Stimulated activated CD8-positive, alpha-beta memory T cell treated with anti-CD3 and anti-CD28 coated beads, Interleukin-7, amount 100 ng/mL, for 48 hours (primary cell): ENCODE results near the gene INAFM2.

Experiments used
- DNase-seq, 2 donors: peaks; one replicate each; pipeline ENCODE4 v3.0.0-alpha.2; 2020; ENCODE audit warnings: low read depth in 1 of 2; ENCODE audit errors: extremely low read depth in 1 of 2

INAFM2 gene

DNA sequence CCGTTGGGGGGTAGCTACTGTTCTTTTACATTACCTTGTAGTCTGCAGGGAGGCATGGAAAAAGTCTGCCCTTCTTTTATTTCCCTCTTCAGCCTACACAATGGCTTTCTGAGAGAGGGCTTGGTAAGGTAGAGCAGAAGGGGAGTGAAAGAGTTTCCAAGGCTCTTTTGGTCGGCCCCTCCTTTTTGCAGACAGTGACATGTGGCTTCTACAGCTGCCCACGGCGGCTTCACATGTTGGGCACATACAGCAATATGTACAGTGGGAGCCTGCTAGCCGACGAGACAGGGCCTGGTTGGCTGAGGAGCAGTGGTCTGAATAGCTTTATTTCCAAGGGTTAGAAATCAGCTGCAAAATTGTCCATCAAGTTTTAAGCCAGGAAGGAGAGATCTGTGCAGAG, 4.0 kb downstream of the INAFM2 start:
- no peak for DNase-seq

DNA sequence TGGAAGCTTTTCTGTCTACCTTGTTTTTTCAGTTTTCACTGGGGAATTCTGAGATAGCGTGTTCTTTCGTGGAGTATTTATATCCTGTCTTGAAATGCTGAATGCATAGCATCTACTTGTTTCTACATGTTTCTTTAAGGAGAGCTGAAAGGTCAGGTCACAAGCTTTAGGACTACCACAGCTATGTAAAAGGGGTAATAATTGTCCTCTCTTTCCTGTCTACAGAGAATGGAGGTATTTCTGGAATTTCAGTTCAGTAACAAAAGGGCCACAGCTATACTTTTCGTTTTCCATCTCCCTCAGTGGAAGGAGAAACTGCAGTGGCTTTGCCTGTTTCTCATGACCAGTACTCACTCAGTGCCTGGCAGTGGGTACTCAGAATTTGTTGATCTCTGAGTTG, 4.7 kb downstream of the INAFM2 start:
- no peak for DNase-seq

DNA sequence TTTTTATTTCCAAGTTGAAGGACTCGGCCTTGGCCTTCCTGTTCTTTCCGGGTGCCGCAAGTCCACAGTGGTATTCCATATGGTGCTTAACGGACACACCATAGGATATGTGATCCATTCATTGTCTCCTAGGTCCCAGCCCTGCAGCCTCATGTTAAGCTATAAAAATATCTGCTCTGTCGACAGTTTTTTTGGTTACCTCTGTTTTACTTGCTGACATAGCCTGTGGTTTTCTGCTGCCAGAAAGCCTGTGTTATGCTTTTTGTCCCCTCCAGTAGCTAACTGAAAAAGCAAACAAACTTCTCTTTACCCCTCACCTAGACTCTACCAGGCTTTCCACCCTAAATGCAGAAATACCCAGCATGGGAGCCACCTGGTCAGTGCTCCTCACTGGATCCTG, 5.3 kb downstream of the INAFM2 start:
- no peak for DNase-seq

DNA sequence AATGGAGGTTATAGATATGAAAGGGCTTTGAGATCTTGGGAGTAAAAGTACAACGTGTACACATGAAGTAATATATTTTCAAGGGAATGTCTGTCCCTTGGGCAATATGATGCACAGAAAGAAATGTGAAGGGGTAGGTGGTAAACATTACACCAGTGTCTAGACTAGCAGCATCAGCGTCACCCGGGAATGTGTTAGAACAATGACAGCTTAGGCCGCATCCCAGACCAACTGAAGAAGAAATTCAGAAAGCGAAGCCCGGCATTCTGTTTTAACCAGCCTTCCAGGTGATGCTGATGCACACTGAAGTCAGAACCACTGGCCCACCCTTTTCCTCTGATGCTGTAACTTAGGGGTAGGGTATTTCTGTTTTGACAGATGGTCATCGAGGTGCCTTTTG, 6.3 kb downstream of the INAFM2 start:
- DNase-seq, result no peak

DNA sequence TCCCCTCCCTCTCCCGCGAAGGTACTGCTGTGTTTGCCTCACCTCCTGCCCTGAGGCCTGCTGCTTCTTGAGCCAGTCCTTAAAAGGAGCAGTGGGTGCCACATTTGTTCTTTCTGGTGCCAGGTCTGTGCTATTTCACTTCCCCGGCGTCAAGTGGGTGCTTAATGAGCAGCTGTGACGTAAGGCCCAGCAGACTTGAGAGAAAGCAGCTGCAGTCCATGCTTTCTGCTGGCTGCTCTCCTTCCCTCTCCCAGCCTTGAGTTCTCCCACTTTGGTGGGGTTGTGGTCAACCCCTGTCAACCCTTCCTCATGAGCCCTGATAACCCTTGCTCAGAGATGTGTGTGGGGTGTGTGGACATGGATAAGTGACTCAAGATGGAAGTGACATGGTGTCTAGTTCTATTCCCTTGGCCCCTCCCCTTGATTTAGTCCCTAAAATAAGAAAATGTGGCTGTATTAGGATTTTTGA, 6.9 kb downstream of the INAFM2 start:
- no peak for DNase-seq

DNA sequence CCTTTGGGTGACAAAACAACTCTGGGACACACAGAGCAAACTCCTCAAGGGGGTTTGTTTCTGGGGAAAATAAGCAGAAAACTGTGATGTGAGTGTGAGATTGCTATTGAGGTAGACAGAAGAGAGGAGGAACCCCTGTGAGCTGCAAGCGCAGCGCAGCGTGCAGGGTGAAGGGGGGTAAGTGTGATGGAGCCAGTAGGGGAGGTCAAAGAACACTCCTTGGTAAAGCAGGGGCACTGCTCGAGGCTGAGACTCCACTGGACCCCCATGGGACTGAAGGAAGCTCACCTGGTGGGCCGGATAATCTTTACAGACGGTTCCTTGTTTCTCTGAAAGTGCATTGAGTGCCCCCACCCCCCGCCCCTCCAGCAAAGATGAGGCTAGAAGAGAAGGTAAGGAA, 7.5 kb downstream of the INAFM2 start:
- no peak for DNase-seq

DNA sequence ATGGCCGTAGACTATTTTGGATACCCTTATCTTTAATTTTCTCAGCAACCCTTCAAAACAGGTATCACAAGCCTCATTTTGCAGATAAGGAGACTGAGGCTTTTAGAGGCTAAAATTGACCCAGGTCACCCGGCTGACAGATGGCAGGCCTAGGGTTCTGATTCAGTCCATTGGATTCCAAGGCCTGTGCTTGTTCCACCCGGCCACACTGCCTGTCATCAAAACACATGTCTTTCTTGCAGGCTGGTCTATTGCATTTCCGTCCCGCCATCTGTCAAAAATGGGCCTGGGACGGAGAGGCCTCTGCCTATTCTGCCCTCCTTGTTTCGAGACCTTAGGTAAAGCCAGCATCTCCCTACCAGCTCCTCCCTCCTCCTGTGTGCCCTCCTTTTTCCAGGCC, 8.1 kb downstream of the INAFM2 start:
- DNase-seq, result no peak

DNA sequence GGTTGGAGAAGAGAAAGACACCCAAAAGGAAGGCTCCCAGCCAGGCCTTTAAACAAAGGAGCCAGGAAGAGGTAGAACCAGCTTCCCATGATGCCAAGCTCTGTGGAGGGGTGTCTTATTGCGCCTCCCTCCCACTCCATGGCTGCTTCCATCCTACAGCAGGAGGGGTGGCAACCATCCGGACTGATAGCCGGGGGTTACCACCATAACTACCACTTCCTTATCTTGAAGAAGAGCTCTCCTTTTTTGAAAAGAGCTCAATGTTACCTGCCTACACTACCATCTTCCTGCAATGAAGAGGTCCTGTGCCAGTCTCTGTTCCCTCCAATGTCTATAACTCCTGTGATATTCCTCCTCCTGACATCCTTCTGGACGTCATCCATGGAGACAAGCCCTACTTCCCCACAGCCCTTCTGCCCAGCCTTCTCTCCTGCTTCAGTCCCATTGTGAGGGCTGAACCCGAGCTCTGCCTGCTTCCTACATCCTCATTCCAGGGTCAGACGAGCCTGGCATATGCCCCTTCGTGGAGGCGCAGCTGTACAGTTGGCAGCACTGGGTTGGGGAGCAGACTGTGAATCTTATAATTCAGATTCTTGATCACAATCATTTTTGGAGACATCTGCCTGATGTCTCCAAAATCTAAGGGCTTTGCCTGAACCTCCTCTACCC, 8.8 kb downstream of the INAFM2 start:
- DNase-seq, result no peak

DNA sequence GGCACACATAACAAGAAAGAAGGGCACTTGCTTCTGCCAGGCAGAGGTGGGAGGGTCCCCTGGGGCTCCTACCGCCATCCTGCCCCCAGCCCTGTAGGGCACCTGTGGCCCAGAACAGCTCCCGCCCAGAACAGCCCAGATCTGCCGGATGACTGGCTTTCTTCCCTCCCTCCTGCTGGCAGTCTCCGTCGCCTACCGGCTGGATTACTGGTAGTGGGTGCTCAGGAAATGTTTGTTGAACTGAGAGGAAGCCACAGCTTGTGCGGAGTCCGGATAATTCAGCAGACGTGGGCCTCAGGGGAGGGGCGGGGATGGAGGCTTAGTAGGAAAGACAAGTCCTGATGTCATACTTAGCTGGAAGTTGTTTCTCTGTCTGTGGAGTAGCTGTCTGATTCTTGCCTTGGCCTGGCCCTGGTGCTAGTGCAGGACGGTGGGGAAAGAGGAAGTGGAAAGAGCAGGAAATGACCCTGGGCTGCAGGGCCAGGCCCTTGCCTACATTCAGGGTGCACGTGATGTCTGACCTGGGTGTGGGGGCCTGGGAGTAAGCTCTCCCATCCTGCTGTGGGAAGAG, 10.5 kb downstream of the INAFM2 start:
- DNase-seq, result no peak

DNA sequence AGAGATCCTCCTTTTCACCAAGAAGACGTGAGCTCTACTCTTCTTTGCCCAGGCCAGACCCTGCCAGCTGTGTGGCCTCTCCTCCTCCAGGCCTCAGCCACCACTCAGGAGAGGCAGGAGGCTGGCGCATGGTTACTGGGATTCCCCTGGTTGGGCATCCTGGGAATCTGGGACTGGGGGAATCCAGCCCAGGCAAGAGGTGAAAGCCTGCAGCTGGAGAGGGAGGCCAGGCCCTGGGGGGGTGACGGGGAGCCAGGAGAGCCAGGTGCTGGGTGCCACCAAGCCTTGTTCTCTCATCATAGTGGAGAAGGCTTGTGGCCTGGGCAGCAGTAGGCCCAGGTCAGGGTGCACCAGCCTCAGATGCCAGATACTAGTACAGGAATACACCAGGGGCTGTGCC, 11.0 kb downstream of the INAFM2 start:
- no peak for DNase-seq

DNA sequence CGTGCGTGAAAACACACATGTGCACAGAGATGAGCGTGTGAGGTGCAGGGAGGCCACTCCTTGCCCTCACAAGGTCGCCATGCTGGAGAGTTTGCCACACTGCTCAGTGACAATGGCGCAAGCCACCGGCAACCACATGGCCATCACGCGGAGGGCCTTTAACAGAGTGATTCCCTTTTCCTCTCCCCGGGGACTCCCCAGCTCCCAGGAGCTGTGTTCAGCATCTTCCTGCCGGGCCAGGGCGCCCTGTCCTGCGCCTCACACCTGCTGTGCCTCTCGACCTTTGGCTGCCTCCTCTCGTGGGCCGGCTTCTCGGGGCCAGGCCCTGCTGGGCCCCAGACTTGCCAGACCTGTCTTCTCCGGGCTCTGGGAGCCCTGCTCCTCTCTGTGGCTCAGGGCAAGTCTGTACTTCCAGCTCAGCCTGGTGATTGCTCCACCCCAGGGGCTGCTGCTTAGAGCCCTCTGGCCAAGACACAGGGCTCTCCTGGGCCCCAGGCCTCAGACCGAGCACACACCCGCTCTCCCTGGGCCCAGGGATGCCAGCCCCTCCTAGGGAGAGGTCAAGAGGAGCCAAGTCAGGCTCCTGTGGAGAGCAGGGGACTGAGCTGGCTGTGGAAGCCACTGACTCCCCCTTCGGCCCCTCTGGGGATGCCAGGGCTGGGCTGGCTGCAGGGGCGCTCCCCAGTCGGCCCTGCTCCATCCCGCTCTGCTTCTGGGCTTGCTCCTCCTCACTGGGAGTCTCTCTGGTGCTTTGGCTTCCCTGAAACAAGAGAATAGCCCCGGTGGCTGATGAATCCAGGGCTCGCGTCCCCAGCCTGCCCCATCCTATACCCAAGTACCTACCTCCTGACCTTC, 11.7 kb downstream of the INAFM2 start:
- no peak for DNase-seq

DNA sequence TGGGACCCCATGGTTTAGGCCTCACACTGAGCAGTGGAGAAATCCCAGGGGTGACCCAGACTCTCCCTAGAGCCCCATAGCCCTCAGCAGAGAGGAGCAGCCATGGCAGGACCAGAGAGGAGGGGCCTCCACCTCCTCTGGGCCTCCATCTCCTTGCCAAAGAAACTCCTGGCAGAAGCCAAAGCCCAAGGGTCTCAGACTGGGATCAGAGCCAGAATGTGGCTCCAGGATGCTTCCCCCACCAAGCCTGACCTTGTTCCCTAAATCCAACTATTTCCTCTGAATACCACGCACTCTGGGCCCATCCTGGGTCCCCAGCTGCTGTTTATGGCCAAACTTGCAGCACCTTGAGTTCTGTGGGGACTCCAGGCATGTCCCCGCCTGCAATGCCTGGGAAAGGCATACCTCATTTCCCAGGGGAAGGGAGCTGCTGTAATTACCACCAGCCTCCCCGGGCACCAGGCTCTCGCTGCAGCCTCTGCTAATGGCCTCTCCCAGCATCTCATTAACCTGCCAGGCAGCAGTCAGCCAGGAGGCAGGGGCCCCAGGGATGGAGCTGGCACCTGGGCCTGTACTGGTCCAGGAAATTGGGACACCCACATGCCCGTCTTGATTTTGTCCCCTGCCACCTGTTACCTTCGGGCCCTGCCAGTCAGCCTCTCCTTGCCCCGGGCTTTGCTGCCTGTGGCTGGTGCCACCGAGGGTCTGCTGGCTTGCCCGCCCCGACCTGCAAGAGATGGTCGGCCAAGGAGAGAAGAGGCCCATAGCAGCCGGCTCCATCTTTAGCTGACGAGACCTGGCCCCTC, 12.6 kb downstream of the INAFM2 start:
- no peak for DNase-seq

DNA sequence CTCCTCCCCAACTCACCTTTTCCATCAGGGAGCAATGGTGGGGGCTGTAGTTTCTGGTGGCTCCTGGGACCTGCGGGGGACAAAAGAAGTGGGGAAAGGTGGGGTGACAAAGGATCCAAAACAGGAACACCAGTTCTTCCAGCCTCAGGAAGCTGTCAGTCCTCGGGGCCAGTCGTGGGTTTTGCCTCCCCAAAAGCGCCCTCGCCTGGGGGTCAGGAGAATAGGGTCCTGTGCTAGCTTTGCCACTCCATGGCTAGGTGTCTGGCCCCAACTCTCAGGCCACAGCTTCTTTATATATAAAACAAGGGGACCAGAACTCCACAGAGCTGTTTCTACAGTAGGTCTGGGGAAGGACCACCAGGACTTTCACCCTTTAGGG, 13.2 kb downstream of the INAFM2 start:
- DNase-seq, result no peak

DNA sequence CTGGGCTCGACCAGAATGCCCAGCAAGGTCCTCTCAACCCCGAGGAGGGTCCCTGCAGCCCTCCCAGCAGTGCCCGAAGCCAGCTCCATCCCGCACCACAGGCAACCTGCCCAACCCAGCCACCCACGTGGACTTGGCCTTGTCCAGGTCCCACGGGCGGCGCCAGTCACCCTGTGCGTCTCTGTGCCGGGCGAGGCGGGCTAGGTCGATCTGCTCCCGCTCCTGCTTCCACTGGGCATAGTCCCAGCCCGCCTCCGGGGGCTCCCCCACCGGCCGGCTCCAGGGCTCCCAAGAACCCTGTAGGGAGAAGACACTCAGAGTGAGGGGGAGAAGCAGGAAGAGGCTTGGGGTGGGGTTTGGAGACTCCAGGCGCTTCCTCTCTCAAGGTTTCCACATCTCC, 14.1 kb downstream of the INAFM2 start:
- DNase-seq, result no peak

DNA sequence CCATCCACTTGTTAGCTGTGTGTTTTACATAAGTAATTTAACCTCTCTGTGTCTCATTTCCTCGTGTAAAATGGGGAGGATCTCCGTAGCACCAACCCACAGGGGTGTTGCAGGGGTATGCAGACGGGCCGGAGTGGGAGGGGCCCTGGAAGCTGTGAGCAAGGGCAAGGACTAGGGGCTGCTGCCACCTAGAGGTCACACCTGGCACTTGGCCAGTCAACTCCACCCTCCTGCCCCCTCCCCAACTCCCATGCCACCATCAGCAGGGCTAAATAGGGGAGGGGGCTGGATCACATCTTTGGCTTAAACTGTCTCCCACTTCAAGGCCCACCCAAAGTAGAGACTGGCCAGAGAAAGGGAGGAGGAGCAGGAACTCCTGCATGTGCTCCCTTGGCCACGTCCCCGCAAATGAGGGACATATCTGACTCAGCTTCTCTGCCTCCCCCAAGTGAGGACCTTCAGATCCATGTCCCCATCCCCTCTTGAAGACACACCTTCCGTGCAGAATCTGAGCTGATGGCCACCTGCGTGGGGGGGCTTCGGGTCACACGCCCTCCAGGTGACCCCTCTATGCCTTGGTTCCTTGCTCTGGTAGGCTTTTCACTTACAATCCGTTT, 14.7 kb downstream of the INAFM2 start:
- DNase-seq, result peak; percentile 57 to 77

DNA sequence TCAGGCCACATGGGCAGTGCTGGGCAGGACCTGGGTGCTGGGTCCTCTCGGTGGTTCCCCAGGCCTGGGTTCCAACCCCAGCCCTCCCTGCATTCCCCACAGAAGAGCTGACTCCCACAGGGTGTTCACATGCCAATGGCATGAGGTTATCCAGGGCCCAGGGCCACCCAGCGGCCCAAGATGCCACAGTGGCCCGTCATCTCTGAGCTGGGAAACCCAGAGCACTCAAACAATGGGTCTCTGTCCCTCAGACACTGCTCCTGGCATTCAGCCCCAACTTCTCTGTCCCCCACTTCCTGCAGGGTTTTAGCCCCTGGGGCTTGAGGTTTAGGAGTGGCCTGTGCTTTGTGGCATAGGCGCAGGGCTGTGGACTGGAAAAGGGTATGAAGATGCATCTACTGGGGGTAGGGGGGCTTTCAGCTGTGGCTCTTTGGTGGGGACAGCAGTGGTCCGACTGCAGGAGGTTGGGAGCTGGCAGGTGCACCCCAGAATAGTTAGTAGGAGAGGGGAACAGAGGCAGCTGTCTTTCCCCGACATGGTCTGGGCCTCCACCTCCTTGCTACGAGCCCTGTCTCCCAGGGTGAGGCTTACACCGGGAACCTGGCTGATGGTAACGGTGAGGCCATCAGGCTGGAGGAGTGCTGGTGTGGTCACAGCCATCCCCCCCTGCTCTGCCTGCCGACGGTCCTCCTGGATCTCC, 15.6 kb downstream of the INAFM2 start:
- DNase-seq, result no peak

DNA sequence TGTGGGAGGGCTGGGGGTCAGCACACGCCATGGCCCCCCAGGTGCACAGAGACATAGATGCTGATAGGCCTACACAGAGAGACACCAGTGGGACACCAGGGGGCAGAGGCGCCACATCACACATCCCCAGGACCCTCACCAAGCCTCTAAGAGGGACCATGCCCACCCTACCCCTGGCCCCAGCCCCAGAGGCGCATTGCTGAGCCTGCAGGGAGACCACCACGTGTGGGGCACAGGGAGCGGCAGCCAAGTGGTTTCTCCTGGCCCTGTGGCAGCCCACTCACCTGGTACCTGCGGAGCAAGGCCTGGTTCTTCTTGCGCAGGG, 16.1 kb downstream of the INAFM2 start:
- no peak for DNase-seq

DNA sequence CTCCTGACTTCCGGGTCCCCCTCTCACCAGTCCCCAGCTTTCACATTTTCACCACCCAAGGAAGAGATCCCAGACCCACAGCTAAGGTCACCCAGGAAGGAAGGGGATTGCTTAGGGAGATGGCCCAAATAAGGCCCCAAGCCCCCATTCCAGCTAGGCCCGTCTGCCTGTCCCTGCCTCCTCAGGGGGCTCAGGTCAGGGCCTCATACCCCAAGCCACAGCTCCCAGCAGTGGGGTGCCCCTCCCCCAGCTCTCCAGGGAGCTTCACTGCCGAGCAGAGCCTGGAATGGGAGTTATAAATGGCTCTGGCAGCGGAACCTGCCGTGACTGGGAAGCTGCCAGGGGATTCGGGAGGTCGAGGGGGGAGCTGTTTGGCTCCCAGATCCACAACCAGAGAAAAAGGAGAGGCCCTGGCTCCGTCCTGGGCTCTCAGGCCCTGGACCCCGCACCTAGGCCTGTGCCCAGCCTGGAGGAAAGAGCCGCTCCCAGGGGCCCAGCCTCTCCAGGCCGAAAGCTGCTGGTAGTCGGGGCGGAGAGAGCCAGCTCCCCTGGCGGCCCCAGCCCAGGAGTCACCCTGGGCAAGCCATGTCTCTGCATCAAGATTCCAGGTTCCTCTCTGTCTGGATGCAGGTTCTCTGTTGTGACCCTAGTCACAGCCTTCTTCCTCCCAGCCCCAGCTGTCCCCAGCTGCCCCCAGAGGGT, 16.7 kb downstream of the INAFM2 start:
- no peak for DNase-seq

DNA sequence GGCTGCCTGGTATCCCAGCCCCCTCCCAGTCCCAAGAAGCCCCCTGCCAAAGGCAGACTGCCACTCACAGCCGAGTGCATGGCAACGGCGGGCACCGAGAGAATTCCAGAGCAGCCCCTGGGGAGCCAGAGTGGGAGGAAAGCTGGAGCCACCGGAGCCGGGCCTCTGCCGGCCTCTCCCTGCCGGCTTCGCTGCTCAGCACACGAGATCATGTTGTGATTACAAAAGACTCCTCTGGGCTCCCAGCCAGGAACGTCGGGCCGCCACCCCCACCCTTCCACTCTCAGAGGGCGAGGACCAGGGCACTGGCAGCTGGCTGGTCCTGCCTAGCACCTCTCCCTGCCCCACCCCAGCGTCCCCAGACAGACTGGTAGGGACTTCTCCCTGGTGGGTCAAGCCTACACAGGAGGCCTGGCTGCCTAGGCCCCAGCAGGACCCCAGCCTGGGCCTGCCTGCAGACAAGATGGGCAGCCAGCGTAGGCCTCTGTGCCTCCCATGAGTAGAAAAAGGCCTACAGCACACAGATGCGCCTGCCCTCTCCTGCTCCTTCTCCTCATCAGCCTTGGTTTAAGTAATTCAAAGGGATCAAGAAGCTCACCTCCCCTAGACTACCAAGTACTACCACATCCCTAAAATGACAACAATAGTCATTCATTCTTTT, 17.4 kb downstream of the INAFM2 start, which contains the start of gene CCDC9B:
TSS of gene CCDC9B (minus strand) at position 200 of the 661 bp plus-strand sequence. CDS start at position 80, 120 bp downstream.
- no peak for DNase-seq
